NT2/D1 (cell line): ENCODE data around the gene NPM3.
A peak's percentile ranks its signal among the peaks of the same experiment; 100 is the strongest.

ENCODE experiments used
- SUZ12 ChIP-seq: IDR thresholded peaks from 2 replicates; pipeline ENCODE4 v1.6.1; 2011; ENCODE audit not compliant: insufficient read length, insufficient read depth; ENCODE audit errors: extremely low read depth
- YY1 ChIP-seq: IDR thresholded peaks from 2 replicates; pipeline ENCODE4 v1.6.1; 2011; ENCODE audit not compliant: insufficient read length, insufficient read depth
- ZNF274 ChIP-seq: IDR thresholded peaks from 2 replicates; pipeline ENCODE4 v1.6.1; 2011; ENCODE audit warnings: mild to moderate bottlenecking, low read depth, low read length

- peak; percentile 55 for TF ChIP-seq YY1
- TF ChIP-seq ZNF274: no peak
- no peak for TF ChIP-seq SUZ12
These were observed at the start of gene NPM3 for GRCh38 chr10:101782811-101783735.
